GM18519 (cell line): Measurements from ENCODE around the gene ADAMTS4.
"Not testable (repeated sequence)": the region's sequence is repeated elsewhere in the genome, so short reads cannot be mapped to it uniquely, and the experiment has no call there.

Experiments used
- ATAC-seq: cut with Tn5 transposase; IDR thresholded peaks from one replicate; pipeline ENCODE4 v1.9.1; 2021; ENCODE audit warnings: mild to moderate bottlenecking, moderate library complexity; ENCODE audit not compliant: unreplicated experiment, low FRiP score

Gene ADAMTS4, protein sequence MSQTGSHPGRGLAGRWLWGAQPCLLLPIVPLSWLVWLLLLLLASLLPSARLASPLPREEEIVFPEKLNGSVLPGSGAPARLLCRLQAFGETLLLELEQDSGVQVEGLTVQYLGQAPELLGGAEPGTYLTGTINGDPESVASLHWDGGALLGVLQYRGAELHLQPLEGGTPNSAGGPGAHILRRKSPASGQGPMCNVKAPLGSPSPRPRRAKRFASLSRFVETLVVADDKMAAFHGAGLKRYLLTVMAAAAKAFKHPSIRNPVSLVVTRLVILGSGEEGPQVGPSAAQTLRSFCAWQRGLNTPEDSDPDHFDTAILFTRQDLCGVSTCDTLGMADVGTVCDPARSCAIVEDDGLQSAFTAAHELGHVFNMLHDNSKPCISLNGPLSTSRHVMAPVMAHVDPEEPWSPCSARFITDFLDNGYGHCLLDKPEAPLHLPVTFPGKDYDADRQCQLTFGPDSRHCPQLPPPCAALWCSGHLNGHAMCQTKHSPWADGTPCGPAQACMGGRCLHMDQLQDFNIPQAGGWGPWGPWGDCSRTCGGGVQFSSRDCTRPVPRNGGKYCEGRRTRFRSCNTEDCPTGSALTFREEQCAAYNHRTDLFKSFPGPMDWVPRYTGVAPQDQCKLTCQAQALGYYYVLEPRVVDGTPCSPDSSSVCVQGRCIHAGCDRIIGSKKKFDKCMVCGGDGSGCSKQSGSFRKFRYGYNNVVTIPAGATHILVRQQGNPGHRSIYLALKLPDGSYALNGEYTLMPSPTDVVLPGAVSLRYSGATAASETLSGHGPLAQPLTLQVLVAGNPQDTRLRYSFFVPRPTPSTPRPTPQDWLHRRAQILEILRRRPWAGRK

DNA sequence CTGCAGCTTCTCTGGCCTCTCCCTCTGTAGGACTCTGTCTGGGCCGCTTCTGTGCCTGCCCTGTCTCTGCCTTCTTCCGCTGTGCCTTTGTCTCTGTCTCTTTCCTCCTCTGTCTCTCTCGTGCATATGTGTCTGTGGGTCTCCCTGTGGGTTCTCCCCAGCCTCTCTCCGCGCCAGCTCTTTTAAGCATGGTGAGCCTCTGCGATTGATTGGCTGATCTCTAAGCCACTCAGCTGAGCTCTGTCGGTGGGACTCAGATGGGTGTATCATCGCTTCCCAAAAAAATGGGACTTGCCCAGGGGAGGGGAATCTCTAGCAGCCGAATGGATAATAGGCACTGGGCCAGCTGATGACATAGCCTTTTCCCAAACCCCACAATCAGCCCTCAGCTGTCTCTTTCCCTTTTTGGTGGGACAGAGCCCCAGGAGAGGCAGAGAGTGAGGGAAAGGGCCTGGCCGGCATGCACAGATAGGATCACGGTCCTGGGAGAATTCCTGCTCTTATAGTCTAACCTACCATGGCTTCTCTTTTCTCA is at the start of gene ADAMTS4:
ADAMTS4 (minus strand) TSS at position 158 of the 535 bp plus-strand sequence. CDS start 427 bp downstream, outside the sequence.
- no peak for ATAC-seq

- ATAC-seq, result no peak
These were observed 46.0 kb upstream of the ADAMTS4 start for GRCh38 chr1:161244888-161245287.

GRCh38 chr1:161242313-161242712 is 43.5 kb upstream of the ADAMTS4 start:
- no peak for ATAC-seq

DNA sequence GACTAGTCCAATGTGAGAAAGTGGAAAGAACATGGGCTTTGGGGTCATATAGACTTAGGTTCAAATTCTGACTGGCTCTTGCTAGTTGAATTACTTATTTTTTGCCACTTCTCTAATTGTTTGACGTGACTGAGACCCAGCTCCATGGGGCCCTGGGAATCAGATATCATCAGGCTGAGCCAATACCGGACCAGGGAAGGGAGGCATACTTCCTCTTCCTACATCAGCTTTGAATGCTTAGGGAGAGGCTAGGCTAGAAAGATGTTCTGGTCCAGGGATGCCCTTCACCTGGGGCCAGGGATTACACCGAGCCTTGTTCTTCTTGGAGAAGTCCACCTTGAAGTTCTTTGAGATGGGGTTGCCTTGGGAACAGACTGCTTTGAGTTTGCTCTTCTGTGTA is 42.8 kb upstream of the ADAMTS4 start:
- no peak for ATAC-seq

- no peak for ATAC-seq
These were observed 39.2 kb upstream of the ADAMTS4 start, which contains the start of gene NR1I3 for GRCh38 chr1:161238039-161238473. NR1I3 (minus strand) TSS chr1:161238203; CDS start chr1:161236565, 1,638 bp downstream.

DNA sequence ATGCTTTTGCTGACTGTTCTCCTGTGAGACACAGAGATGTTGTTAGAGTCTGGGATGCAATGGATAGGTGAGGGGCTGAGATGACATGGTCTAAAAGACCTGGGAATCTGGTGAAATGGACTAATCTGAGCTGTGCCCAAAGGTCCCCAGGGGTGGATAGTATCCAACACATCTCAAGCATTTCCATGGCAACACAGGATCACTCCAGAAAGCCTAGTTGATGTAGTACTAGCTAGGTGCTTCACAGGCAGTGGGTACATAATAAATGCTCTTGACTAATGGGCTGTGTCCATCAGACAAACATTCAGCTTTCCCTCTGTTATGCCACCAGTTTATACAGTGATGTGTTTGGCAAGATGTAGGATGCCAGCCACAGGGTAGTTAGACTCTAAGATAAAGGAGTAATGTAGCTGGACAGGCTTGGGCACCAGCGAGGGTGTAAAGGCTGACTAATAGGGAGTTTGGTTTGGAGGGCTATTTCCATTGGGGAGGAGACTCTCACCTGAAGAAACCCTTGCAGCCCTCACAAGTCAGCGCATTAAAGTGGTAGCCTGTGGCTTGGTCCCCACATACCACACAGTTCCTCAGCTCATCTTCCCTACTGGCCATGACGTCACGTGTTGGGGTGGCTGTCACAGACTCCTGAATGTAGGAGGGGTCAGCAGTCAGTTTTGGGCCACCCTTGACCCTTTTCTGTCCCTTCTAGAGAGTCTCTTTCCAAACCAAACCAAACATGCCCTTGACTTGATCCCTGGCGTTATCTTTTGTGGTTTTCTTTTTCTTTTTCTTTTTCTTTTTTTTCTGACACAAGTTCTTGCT is 37.3 kb upstream of the ADAMTS4 start:
- ATAC-seq, result no peak

DNA sequence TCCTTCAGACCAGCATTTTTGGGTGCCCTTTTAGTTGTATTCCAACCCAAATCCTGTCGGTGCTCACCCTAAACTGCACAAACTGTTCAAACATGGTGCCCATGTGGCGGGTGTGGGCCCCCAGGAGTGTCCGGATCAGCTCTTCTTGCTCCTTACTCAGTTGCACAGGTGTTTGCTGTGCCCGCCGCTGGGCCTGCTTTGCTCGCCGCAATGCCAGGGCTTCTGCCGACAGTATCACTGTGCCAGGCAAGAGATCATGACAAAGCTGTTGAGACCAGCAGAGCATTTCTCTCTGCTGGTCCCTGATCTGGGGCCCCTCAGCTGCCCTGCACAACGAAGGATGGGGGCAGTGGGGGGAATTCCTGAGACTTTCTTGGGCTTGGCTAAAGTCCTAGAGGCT is 34.2 kb upstream of the ADAMTS4 start:
- no peak for ATAC-seq

DNA sequence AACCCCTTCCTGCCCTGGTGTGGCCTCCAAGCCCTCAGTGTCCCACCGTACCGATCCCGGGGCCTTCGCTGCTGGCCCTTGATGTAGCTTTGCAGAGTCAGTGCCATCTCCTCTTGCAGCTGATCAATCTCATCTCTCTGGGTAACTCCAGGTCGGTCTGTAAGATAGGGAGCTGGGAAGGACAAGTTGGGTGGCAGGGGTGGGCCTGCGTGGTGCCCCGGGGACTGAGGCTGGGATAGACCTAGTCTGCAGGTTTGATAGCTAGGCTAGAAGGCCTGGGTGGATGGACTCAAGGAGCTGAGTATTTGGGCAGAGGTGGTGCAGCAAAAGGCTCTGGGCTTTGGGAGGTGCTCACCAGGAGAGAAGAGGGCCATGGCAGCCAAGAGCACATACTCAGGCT is 31.9 kb upstream of the ADAMTS4 start:
- no peak for ATAC-seq

GRCh38 chr1:161229896-161230295 is 31.0 kb upstream of the ADAMTS4 start:
- no peak for ATAC-seq

GRCh38 chr1:161228032-161228431 is 29.2 kb upstream of the ADAMTS4 start:
- no peak for ATAC-seq

- ATAC-seq, result no peak
These were observed 28.5 kb upstream of the ADAMTS4 start for GRCh38 chr1:161227196-161227871.

DNA sequence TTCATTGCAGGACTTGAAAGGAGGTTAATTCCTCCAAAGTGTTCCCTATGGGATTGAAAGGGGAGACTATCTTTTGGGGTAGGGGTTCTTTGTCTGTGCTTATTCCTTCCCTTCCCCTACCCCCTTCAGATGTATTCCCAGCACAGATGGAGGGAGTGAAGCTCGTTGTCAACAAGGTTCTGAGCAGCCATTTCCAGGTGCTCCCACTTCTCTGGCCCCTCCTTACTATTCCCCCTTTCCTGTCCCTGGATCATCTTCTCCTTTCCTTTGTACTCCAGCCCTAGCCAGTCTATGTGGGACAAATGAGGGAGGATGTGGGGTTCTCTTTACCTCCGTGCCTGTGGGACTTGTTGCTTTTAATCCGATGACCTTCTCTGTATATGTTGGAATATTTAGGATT is 27.9 kb upstream of the ADAMTS4 start:
- ATAC-seq, result no peak

- ATAC-seq, result no peak
These were observed 27.5 kb upstream of the ADAMTS4 start for GRCh38 chr1:161226320-161226711.

GRCh38 chr1:161225534-161226319 is 26.9 kb upstream of the ADAMTS4 start, which contains the start of gene TOMM40L:
TOMM40L (plus strand) TSS chr1:161226060; CDS start chr1:161226490, 430 bp downstream.
- ATAC-seq, result peak; percentile 83

DNA sequence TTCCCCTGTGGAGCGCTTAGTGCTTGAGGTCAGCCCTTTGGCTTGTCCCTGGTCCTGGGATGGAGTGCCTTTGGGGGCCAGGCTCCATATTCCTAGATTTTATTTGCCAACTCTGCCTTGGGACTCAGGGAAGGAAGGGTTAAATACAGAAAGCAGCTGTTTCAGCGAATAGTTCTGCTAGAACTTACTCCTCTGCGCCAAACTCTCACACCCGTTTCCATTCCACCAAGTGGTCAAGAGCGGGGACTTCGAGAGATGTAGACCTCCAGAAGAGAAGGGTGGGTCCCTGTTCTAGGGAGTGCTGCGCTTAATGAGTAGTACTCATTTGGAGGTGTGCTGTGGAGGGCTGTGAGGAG is 26.3 kb upstream of the ADAMTS4 start:
- no peak for ATAC-seq

DNA sequence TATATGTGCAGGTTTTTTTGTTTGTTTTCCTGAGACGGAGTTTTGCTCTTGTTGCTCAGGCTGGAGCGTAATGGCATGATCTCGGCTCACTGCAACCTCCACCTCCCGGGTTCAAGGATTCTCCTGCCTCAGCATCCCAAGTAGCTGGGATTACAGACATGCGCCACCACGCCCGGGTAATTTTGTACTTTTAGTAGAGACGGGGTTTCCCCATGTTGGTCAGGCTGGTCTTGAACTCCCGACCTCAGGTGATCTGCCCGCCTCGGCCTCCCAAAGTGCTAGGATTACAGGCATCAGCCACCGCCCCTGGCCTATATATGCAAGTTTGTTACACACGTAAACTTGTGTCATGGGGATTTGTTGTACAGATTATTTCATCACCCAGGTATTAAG is 25.8 kb upstream of the ADAMTS4 start:
- not testable (repeated sequence) for ATAC-seq

DNA sequence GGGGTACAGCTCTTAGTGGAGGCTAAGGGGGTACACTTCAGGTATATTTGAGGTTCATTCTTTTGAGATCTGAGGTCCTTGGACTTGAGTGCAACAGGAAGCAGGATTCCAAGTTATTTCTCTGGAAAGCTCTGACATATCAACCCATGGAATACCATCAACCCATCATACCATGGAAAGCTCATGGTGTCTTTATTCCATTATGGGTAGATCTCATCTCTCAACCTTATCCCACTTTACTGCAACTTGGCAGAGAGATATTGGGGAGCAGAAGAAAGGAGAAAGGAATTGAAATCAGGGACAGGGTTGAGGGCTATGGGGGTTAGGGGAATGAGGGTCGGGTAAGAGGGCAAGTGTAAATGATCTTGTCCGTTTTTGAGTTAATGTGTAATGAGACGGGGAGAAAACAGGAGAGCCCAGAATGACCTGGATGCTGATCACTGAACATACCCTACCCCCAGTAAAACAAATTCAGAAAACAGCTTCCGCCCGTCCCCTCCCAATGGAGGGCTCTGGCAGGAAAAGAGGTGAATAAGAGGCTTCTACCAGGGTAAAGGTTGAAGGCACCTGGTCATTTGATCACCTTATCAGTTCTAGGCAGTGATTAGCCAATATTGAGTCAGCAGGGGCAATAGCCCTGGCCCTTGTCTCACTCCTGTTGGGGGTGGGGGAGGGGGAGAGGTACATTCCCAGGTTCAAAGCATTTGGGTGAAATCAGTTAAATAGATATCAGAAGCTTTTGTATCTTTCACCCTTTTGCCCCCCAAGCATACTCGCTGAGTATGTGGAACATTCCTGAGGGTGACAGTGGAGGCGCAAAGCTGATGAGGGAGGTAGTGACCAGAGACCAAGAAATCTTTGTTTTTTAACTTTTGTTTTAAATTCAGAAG is 25.2 kb upstream of the ADAMTS4 start:
- no peak for ATAC-seq
